ENCODE data around the gene ENTPD6.

The ENTPD6 gene

GRCh38 chr20:25218109-25218486 lies 22.6 kb downstream of the ENTPD6 start:
- POLR2A ChIA-PET: no interaction called here
- CTCF ChIA-PET: no interaction called here
- no peak for TF ChIP-seq L3MBTL2 (conservative IDR thresholded peaks at IDR 0.05)
- no peak for TF ChIP-seq ZNF384 (IDR thresholded peaks at IDR 0.05)
- no peak for TF ChIP-seq FOXK2 (IDR thresholded peaks at IDR 0.05)
- TF ChIP-seq LEF1 (IDR thresholded peaks at IDR 0.05; ENCODE audit: borderline replicate concordance): no peak
- DNase-seq (ENCODE audit: extremely low spot score): no peak

- TF ChIP-seq ELF4 (IDR thresholded peaks at IDR 0.05) (no peak), TARDBP (IDR thresholded peaks at IDR 0.05) (no peak), FOXA1 (IDR thresholded peaks at IDR 0.05) (no peak), HDGF (IDR thresholded peaks at IDR 0.05; ENCODE audit: borderline replicate concordance) (no peak), FOXK2 (IDR thresholded peaks at IDR 0.05) (no peak), FOXM1 (IDR thresholded peaks at IDR 0.05; ENCODE audit: borderline replicate concordance) (no peak), SUZ12 (IDR thresholded peaks at IDR 0.05) (no peak), ARNT (IDR thresholded peaks at IDR 0.05) (no peak), BHLHE40 (IDR thresholded peaks at IDR 0.05; ENCODE audit: borderline replicate concordance) (no peak), PKNOX1 (IDR thresholded peaks at IDR 0.05) (no peak), SP1 (IDR thresholded peaks at IDR 0.05) (no peak), CTBP1 (IDR thresholded peaks at IDR 0.05; ENCODE audit: borderline replicate concordance) (no peak), L3MBTL2 (conservative IDR thresholded peaks at IDR 0.05) (no peak), ZNF384 (IDR thresholded peaks at IDR 0.05) (no peak), LEF1 (IDR thresholded peaks at IDR 0.05; ENCODE audit: borderline replicate concordance) (no peak)
- POLR2A ChIA-PET: no interaction called here
- CTCF ChIA-PET: no interaction called here
- no peak for DNase-seq (ENCODE audit: extremely low spot score)
Observed at GRCh38 chr20:25218492-25218891, 23.0 kb downstream of the ENTPD6 start.

GRCh38 chr20:25219365-25219764 lies 23.9 kb downstream of the ENTPD6 start:
- no peak for TF ChIP-seq ARNT (IDR thresholded peaks at IDR 0.05)
- TF ChIP-seq ELF4 (IDR thresholded peaks at IDR 0.05): no peak
- no peak for TF ChIP-seq PKNOX1 (IDR thresholded peaks at IDR 0.05)
- TF ChIP-seq HDGF (IDR thresholded peaks at IDR 0.05; ENCODE audit: borderline replicate concordance): no peak
- TF ChIP-seq FOXM1 (IDR thresholded peaks at IDR 0.05; ENCODE audit: borderline replicate concordance): no peak
- TF ChIP-seq SUZ12 (IDR thresholded peaks at IDR 0.05): no peak
- TF ChIP-seq FOXA1 (IDR thresholded peaks at IDR 0.05): no peak
- TF ChIP-seq SP1 (IDR thresholded peaks at IDR 0.05): no peak
- no peak for TF ChIP-seq FOXK2 (IDR thresholded peaks at IDR 0.05)
- TF ChIP-seq NFRKB (IDR thresholded peaks at IDR 0.05): no peak
- TF ChIP-seq LEF1 (IDR thresholded peaks at IDR 0.05; ENCODE audit: borderline replicate concordance): no peak
- POLR2A ChIA-PET: no interaction called here
- no peak for DNase-seq (ENCODE audit: extremely low spot score)
- CTCF ChIA-PET: no interaction called here

- ChIA-PET POLR2A (no interaction called here), CTCF (no interaction called here)
- DNase-seq (ENCODE audit: extremely low spot score): no peak
- TF ChIP-seq NFRKB (IDR thresholded peaks at IDR 0.05) (no peak), ARNT (IDR thresholded peaks at IDR 0.05) (no peak), SUZ12 (IDR thresholded peaks at IDR 0.05) (no peak), FOXK2 (IDR thresholded peaks at IDR 0.05) (no peak), SP1 (IDR thresholded peaks at IDR 0.05) (no peak), TARDBP (IDR thresholded peaks at IDR 0.05) (no peak), FOXM1 (IDR thresholded peaks at IDR 0.05; ENCODE audit: borderline replicate concordance) (no peak), PKNOX1 (IDR thresholded peaks at IDR 0.05) (no peak), BHLHE40 (IDR thresholded peaks at IDR 0.05; ENCODE audit: borderline replicate concordance) (no peak), ELF4 (IDR thresholded peaks at IDR 0.05) (no peak), ZNF384 (IDR thresholded peaks at IDR 0.05) (no peak), LEF1 (IDR thresholded peaks at IDR 0.05; ENCODE audit: borderline replicate concordance) (no peak), CTBP1 (IDR thresholded peaks at IDR 0.05; ENCODE audit: borderline replicate concordance) (no peak)
Observed at GRCh38 chr20:25220021-25220730, 24.7 kb downstream of the ENTPD6 start.

- no peak for TF ChIP-seq BHLHE40 (IDR thresholded peaks at IDR 0.05; ENCODE audit: borderline replicate concordance)
- no peak for DNase-seq (ENCODE audit: extremely low spot score)
- POLR2A ChIA-PET: interaction anchor here (0.6 to 3.2 kb wide), 3 partner anchors 26 to 187 kb away, joined by 3 to 17 read pairs (median 3); partner anchors contain the start of genes GINS1 and PYGB
- CTCF ChIA-PET: interaction anchor here (0.6 kb wide), 1 partner anchor 11 kb away, joined by 5 read pairs; no protein-coding TSS in a partner anchor
Observed at GRCh38 chr20:25220810-25221591, 25.5 kb downstream of the ENTPD6 start.

Data from HEK293T (cell line).